ENCODE data around the gene USP44. TPM values are rescaled to one million over a fixed set of nuclear protein-coding genes. Genes with fewer than 3 reads are reported as not detected.
A peak's percentile ranks its signal among the peaks of the same experiment; 100 is the strongest.
"Not testable (repeated sequence)": the region's sequence is repeated elsewhere in the genome, so short reads cannot be mapped to it uniquely, and the experiment has no call there.

Gene USP44
- total RNA-seq, 6 donors from 2014 or later = 4.2 to 25.6 (median 11.5) TPM

- Histone ChIP-seq H3K4me1 (no peaks in the 10 kb centered on the region), H3K4me3 (no peak overlapping the region), H3K36me3 (no peaks in the 10 kb centered on the region), H3K9me3 (no peaks in the 10 kb centered on the region), H3K27ac (no peak overlapping the region), H3K27me3 (no peaks in the 10 kb centered on the region)
- TF ChIP-seq CTCF (IDR thresholded peaks at IDR 0.05) (peak; percentile 41 to 62 (median 54)), POLR2A (IDR thresholded peaks at IDR 0.05) (no peak)
- ATAC-seq (ENCODE audit: low FRiP score in 2 of 2) = peak in 1 of 2 donors; percentile 72
- DNase-seq = no peak
These were observed 23.6 kb upstream of the USP44 start for GRCh38 chr12:95574799-95575452.

DNA sequence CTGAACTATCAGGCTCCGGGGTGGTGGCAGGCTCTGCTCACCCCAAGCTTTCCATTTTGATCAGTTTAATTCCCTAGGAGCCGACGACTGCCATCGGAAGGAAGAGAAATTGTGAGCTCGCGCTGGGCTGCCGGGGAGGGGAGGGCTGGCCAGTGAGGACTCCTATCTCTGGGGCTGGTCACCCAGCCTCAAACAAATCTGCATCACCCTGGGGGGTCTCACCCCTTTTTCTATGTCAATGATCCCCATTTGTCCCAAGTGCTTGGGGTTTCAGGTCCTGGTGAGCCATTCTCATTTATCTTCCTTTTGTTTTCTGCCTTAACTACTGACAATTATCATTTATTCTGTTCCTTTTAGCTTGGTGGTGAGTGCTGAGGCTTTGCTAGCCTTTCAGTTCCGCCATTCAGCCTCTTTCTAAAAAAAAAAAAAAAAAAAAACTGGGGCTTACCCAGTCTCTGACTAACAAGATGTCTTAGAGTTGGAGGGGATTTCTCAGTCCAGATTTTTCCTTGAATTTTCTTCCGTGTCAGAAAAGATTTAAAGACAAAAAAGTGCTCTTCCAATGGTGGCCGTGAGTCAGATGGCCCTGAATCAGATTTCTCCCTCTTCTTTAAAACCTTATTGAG lies 22.8 kb upstream of the USP44 start:
- Histone ChIP-seq H3K27me3 (no peaks in the 10 kb centered on the region), H3K9me3 (no peaks in the 10 kb centered on the region), H3K36me3 (no peaks in the 10 kb centered on the region), H3K4me3 (no peak overlapping the region), H3K27ac (no peak overlapping the region), H3K4me1 (no peaks in the 10 kb centered on the region)
- no peak for DNase-seq
- TF ChIP-seq CTCF (IDR thresholded peaks at IDR 0.05) (no peak), POLR2AphosphoS5 (IDR thresholded peaks at IDR 0.05) (no peak), POLR2A (IDR thresholded peaks at IDR 0.05) (no peak), EP300 (IDR thresholded peaks at IDR 0.05) (no peak)
- ATAC-seq (ENCODE audit: low FRiP score in 2 of 2) = no peak
- WGBS, 2 donors = 40 to 49% methylated on average over 10 of the region's 10 CpGs

- H3K4me3 ChIP-seq = no peak overlapping the region
- no peaks in the 10 kb centered on the region for H3K9me3 ChIP-seq
- H3K27ac ChIP-seq = no peak overlapping the region
- H3K36me3 ChIP-seq = no peaks in the 10 kb centered on the region
- no peaks in the 10 kb centered on the region for H3K27me3 ChIP-seq
- no peak for TF ChIP-seq CTCF (IDR thresholded peaks at IDR 0.05)
- no peak for TF ChIP-seq POLR2A (IDR thresholded peaks at IDR 0.05)
- TF ChIP-seq POLR2AphosphoS5 (IDR thresholded peaks at IDR 0.05) = no peak
- TF ChIP-seq EP300 (IDR thresholded peaks at IDR 0.05) = no peak
- DNase-seq (no peak), ATAC-seq (ENCODE audit: low FRiP score in 2 of 2) (no peak)
- 77 to 81% methylated on average over 2 of the region's 2 CpGs for WGBS, 2 donors
- no peaks in the 10 kb centered on the region for H3K4me1 ChIP-seq
These were observed 20.1 kb upstream of the USP44 start for GRCh38 chr12:95571369-95571768.

GRCh38 chr12:95568045-95568444 lies 16.8 kb upstream of the USP44 start:
- not testable (repeated sequence) for DNase-seq; ATAC-seq (ENCODE audit: low FRiP score in 2 of 2); H3K36me3 ChIP-seq; H3K27ac ChIP-seq; H3K9me3 ChIP-seq; H3K4me1 ChIP-seq; H3K4me3 ChIP-seq; H3K27me3 ChIP-seq
- 94 to 96% methylated on average over 10 of the region's 10 CpGs for WGBS, 2 donors

- no peaks in the 10 kb centered on the region for H3K27me3 ChIP-seq
- no peak overlapping the region for H3K4me3 ChIP-seq
- H3K9me3 ChIP-seq = no peaks in the 10 kb centered on the region
- ATAC-seq (ENCODE audit: low FRiP score in 2 of 2) = no peak
- no peak overlapping the region for H3K27ac ChIP-seq
- WGBS, 2 donors = 59 to 100% methylated on average over 1 of the region's 1 CpG
- H3K36me3 ChIP-seq = no peaks in the 10 kb centered on the region
- DNase-seq = no peak
- H3K4me1 ChIP-seq = no peaks in the 10 kb centered on the region
- TF ChIP-seq POLR2A (IDR thresholded peaks at IDR 0.05) (no peak), EP300 (IDR thresholded peaks at IDR 0.05) (no peak), CTCF (IDR thresholded peaks at IDR 0.05) (no peak)
These were observed 6.3 kb upstream of the USP44 start for GRCh38 chr12:95557625-95558024.
